ENCODE data around the gene CMTM5. TPM values are rescaled to one million over a fixed set of nuclear protein-coding genes. Genes with fewer than 3 reads are reported as not detected.

CMTM5 gene
- total RNA-seq = not detected
- polyA plus RNA-seq = not detected

DNA sequence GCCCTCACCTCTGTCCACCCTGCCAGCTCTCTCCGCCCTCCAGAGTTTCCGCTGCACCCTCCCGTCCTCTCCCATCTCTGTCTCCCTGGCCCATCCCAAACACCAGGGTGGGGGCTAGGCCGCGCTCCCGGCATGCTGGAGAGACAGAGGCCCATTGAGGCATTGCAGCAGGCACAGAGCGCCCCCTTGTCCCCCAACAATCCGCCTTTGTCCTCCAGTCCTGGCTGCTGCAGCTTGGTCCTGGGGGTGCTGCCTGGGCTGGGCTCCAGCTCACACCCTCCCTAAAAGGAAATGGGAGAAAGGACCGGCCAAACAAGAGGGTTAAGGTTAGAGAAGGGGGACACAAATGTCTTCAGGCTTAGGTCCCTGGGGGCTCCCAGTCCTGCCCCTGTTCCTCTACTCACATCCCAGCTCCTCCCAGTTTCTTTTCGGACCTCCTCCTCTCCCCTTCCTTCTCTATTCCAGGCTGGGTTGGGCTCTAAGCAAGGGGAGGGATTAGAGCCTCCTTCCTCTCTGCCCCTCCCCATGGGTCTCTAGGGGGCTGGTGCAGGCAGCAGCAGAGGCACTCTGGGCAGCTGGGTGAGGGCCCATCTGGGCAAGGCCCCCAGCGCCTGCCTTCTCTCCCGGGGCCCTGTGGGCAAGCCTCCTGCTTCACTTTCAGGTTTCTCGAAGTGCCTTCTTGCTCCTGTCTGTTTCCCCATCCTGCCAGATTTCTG lies at the start of gene CMTM5:
Gene CMTM5, plus strand, starts transcription at position 565 of the 716 bp plus-strand sequence. CDS start 206 bp downstream, outside the sequence.
- Mint-ChIP-seq H3K27ac (no peak within 1 kb of the TSS), H3K36me3 (no peaks in the 10 kb centered on the region), H3K4me1 (no peaks in the 10 kb centered on the region), H3K9me3 (no peaks in the 10 kb centered on the region), H3K4me3 (no peak within 1 kb of the TSS), H3K27me3 (peaks cover 12 to 16% of the 10 kb centered on the region in 2 donors)
- no peaks in the 10 kb centered on the region for H3K4me1 ChIP-seq (ENCODE audit: insufficient read depth, low read length)
- no peak within 1 kb of the TSS for H3K27ac ChIP-seq (ENCODE audit: low read depth, low read length)
- CTCF ChIA-PET = no interaction called here
- no peaks in the 10 kb centered on the region for H3K36me3 ChIP-seq (ENCODE audit: insufficient read depth, low read length)
- no peaks in the 10 kb centered on the region for H3K27me3 ChIP-seq (ENCODE audit: insufficient read depth, low read length, poor library complexity, severe bottlenecking)
- no peaks in the 10 kb centered on the region for H3K9me3 ChIP-seq (ENCODE audit: low read length)
- H3K4me3 ChIP-seq (ENCODE audit: low read length) = no peak within 1 kb of the TSS
- no peak for DNase-seq
- POLR2A ChIA-PET = no interaction called here

GRCh38 chr14:23327947-23328744 lies 48.7 kb upstream of the CMTM5 start:
- no peaks in the 10 kb centered on the region for H3K9me3 Mint-ChIP-seq
- no peak overlapping the region for H3K4me3 ChIP-seq (ENCODE audit: low read length)
- CTCF ChIA-PET = interaction anchor here (1.0 to 2.5 kb wide), 4 partner anchors 51 to 215 kb away, joined by 3 to 23 read pairs (median 4); no protein-coding TSS in a partner anchor
- DNase-seq = peak; percentile 37 to 74 (median 47)
- H3K9me3 ChIP-seq (ENCODE audit: low read length) = no peaks in the 10 kb centered on the region
- H3K27ac Mint-ChIP-seq = peak overlapping the region in 2 of 8 donors; percentile 37 to 38
- H3K36me3 ChIP-seq (ENCODE audit: insufficient read depth, low read length) = peaks cover 17% of the 10 kb centered on the region
- POLR2A ChIA-PET = interaction anchor here (0.6 kb wide), 3 partner anchors 142 to 1742 kb away, joined by 4 to 7 read pairs (median 6); partner anchors contain the start of gene NGDN
- H3K36me3 Mint-ChIP-seq = peaks cover 0 to 29% (median 3%) of the 10 kb centered on the region in 3 donors
- peak overlapping the region in 1 of 7 donors; percentile 46 for H3K4me3 Mint-ChIP-seq
- H3K4me1 Mint-ChIP-seq = peaks cover 4 to 11% (median 6%) of the 10 kb centered on the region in 3 donors
- H3K4me1 ChIP-seq (ENCODE audit: insufficient read depth, low read length) = peaks cover 2% of the 10 kb centered on the region
- no peaks in the 10 kb centered on the region for H3K27me3 ChIP-seq (ENCODE audit: insufficient read depth, low read length, poor library complexity, severe bottlenecking)
- no peak overlapping the region for H3K27ac ChIP-seq (ENCODE audit: low read depth, low read length)
- H3K27me3 Mint-ChIP-seq = peaks cover 0 to under 1% of the 10 kb centered on the region in 2 donors

DNA sequence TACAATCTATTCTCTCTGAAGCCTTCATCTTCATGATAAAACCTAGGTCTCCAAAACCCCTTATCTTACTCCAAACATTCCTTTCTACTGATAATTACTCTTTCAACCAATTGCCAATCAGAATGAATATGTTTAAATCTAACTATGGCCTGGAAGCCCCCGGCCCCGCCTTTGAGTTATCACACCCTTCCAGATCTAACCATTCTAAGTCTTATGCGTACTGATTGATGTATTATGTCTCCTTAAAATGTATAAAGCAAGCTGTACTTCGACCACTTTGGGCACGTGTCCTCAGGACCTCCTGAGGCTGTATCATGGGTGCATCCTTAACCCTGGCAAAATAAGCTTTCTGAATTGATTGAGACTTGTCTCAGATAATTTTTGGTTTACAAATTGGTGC lies 41.2 kb upstream of the CMTM5 start:
- ChIA-PET POLR2A (no interaction called here), CTCF (interaction anchor here (1.0 kb wide), 1 partner anchor 9 kb away, joined by 5 read pairs; no protein-coding TSS in a partner anchor)
- H3K27me3 ChIP-seq (ENCODE audit: insufficient read depth, low read length, poor library complexity, severe bottlenecking) = no peaks in the 10 kb centered on the region
- H3K27ac ChIP-seq (ENCODE audit: low read depth, low read length) = no peak overlapping the region
- no peaks in the 10 kb centered on the region for H3K4me1 Mint-ChIP-seq
- H3K4me3 ChIP-seq (ENCODE audit: low read length) = no peak overlapping the region
- no peak overlapping the region for H3K27ac Mint-ChIP-seq
- H3K27me3 Mint-ChIP-seq = peaks cover 11 to 52% of the 10 kb centered on the region in 2 donors
- H3K9me3 Mint-ChIP-seq = peaks cover 0 to 4% (median 0%) of the 10 kb centered on the region in 5 donors
- H3K4me3 Mint-ChIP-seq = no peak overlapping the region
- H3K9me3 ChIP-seq (ENCODE audit: low read length) = no peaks in the 10 kb centered on the region
- no peaks in the 10 kb centered on the region for H3K4me1 ChIP-seq (ENCODE audit: insufficient read depth, low read length)
- no peaks in the 10 kb centered on the region for H3K36me3 ChIP-seq (ENCODE audit: insufficient read depth, low read length)
- no peak for DNase-seq
- H3K36me3 Mint-ChIP-seq = peaks cover 0 to 3% (median 0%) of the 10 kb centered on the region in 3 donors

DNA sequence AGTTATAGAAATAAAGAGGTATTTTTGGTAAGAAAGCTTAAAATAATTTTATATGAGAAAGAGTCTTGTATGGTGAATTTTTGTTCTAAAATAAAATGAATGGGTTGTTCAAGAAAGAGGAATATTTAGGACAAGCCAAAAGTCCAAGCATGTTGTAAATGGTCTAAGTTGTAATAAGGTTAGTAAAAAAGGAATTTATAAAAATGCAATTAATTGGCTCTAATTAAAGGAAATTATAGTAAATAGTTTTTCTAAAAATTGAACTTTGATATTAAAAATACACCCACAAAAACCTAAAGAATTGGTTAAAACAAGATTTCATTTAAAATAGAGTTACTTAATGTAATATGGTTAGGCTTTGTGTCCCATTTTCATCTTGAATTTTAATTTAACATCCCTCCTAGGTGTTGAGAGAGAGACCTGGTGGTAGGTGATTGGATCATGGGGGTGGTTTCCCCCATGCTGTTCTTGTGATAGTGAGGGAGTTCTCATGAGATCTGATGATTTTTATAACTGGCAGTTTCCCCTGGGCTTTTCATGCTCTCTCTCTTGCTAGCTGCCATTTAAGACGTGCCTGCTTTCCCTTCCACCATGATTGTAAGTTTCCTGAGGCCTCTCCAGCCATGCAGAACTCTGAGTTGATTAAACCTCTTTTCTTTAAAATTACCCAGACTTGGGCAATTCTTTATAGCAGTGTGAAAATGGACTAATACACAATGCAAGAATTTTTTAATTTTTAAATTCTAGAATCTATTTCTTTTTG lies 37.2 kb upstream of the CMTM5 start:
- no peaks in the 10 kb centered on the region for H3K27me3 ChIP-seq (ENCODE audit: insufficient read depth, low read length, poor library complexity, severe bottlenecking)
- no peak overlapping the region for H3K4me3 ChIP-seq (ENCODE audit: low read length)
- no peak overlapping the region for H3K27ac Mint-ChIP-seq
- CTCF ChIA-PET = interaction anchor here (1.1 kb wide), 1 partner anchor 40 kb away, joined by 3 read pairs; no protein-coding TSS in a partner anchor
- DNase-seq = no peak
- H3K27ac ChIP-seq (ENCODE audit: low read depth, low read length) = no peak overlapping the region
- H3K9me3 ChIP-seq (ENCODE audit: low read length) = no peaks in the 10 kb centered on the region
- H3K36me3 ChIP-seq (ENCODE audit: insufficient read depth, low read length) = no peaks in the 10 kb centered on the region
- no peak overlapping the region for H3K4me3 Mint-ChIP-seq
- no peaks in the 10 kb centered on the region for H3K4me1 ChIP-seq (ENCODE audit: insufficient read depth, low read length)
- peaks cover 0 to 4% (median 0%) of the 10 kb centered on the region in 5 donors for H3K9me3 Mint-ChIP-seq
- H3K36me3 Mint-ChIP-seq = peaks cover 0 to 3% (median 0%) of the 10 kb centered on the region in 3 donors
- peaks cover 11 to 69% of the 10 kb centered on the region in 2 donors for H3K27me3 Mint-ChIP-seq
- H3K4me1 Mint-ChIP-seq = no peaks in the 10 kb centered on the region
- POLR2A ChIA-PET = no interaction called here

DNA sequence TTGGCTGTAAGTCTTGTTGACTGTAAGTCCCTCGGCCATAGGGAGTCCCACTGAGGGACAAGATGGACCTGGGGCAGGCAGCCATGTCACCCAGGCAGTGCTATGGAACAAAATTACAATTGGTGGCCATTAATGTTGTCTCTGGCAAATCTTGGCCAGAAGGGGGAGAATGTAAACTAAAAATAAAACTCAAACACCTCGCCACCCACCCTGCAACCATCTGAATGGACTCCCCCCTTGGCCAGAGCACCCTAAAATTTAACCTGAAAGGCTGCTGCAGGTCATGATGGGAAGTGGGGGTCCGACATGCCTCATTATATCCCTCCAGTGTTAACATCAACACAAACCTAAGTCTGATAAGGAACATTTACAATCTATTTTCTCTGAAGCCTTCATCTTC lies 32.4 kb upstream of the CMTM5 start:
- POLR2A ChIA-PET = no interaction called here
- H3K27ac Mint-ChIP-seq = no peak overlapping the region
- H3K36me3 ChIP-seq (ENCODE audit: insufficient read depth, low read length) = no peaks in the 10 kb centered on the region
- DNase-seq = no peak
- peaks cover 8 to 40% of the 10 kb centered on the region in 2 donors for H3K27me3 Mint-ChIP-seq
- H3K4me3 ChIP-seq (ENCODE audit: low read length) = no peak overlapping the region
- H3K4me1 Mint-ChIP-seq = no peaks in the 10 kb centered on the region
- no peaks in the 10 kb centered on the region for H3K36me3 Mint-ChIP-seq
- H3K9me3 Mint-ChIP-seq = peaks cover 0 to 3% (median 0%) of the 10 kb centered on the region in 5 donors
- H3K27ac ChIP-seq (ENCODE audit: low read depth, low read length) = no peak overlapping the region
- CTCF ChIA-PET = interaction anchor here (0.7 kb wide), 1 partner anchor 15 kb away, joined by 3 read pairs; no protein-coding TSS in a partner anchor
- no peaks in the 10 kb centered on the region for H3K27me3 ChIP-seq (ENCODE audit: insufficient read depth, low read length, poor library complexity, severe bottlenecking)
- H3K4me1 ChIP-seq (ENCODE audit: insufficient read depth, low read length) = no peaks in the 10 kb centered on the region
- no peaks in the 10 kb centered on the region for H3K9me3 ChIP-seq (ENCODE audit: low read length)
- H3K4me3 Mint-ChIP-seq = no peak overlapping the region

GRCh38 chr14:23345987-23346692 lies 30.7 kb upstream of the CMTM5 start:
- Mint-ChIP-seq H3K4me1 (peaks cover 1 to 2% (median 2%) of the 10 kb centered on the region in 3 donors), H3K4me3 (no peak overlapping the region), H3K36me3 (no peaks in the 10 kb centered on the region), H3K27ac (no peak overlapping the region), H3K9me3 (no peaks in the 10 kb centered on the region), H3K27me3 (peaks cover 11 to 40% of the 10 kb centered on the region in 2 donors)
- no peaks in the 10 kb centered on the region for H3K36me3 ChIP-seq (ENCODE audit: insufficient read depth, low read length)
- no peak for DNase-seq
- H3K27ac ChIP-seq (ENCODE audit: low read depth, low read length) = no peak overlapping the region
- H3K4me1 ChIP-seq (ENCODE audit: insufficient read depth, low read length) = no peaks in the 10 kb centered on the region
- no peaks in the 10 kb centered on the region for H3K9me3 ChIP-seq (ENCODE audit: low read length)
- H3K4me3 ChIP-seq (ENCODE audit: low read length) = no peak overlapping the region
- H3K27me3 ChIP-seq (ENCODE audit: insufficient read depth, low read length, poor library complexity, severe bottlenecking) = no peaks in the 10 kb centered on the region
- POLR2A ChIA-PET = no interaction called here
- CTCF ChIA-PET = interaction anchor here (1.1 kb wide), 1 partner anchor 34 kb away, joined by 4 read pairs; no protein-coding TSS in a partner anchor

- Histone ChIP-seq H3K4me1 (ENCODE audit: insufficient read depth, low read length) (peaks cover 3% of the 10 kb centered on the region), H3K9me3 (ENCODE audit: low read length) (no peaks in the 10 kb centered on the region), H3K27me3 (ENCODE audit: insufficient read depth, low read length, poor library complexity, severe bottlenecking) (no peaks in the 10 kb centered on the region), H3K27ac (ENCODE audit: low read depth, low read length) (no peak overlapping the region), H3K36me3 (ENCODE audit: insufficient read depth, low read length) (no peaks in the 10 kb centered on the region), H3K4me3 (ENCODE audit: low read length) (no peak overlapping the region)
- Mint-ChIP-seq H3K36me3 (no peaks in the 10 kb centered on the region), H3K9me3 (no peaks in the 10 kb centered on the region), H3K4me1 (peaks cover 4 to 7% (median 5%) of the 10 kb centered on the region in 3 donors), H3K4me3 (no peak overlapping the region), H3K27me3 (peaks cover 16 to 42% of the 10 kb centered on the region in 2 donors), H3K27ac (no peak overlapping the region)
- CTCF ChIA-PET = no interaction called here
- POLR2A ChIA-PET = no interaction called here
- DNase-seq = no peak
Measured at GRCh38 chr14:23346693-23347405, 30.0 kb upstream of the CMTM5 start.

All from CD8-positive, alpha-beta memory T cell (primary cell).